Osteocyte (in vitro differentiated cells): ENCODE results near the gene AMBRA1. TPM values are rescaled to one million over a fixed set of nuclear protein-coding genes. Genes with fewer than 3 reads are reported as not detected.
"Not testable (repeated sequence)": the region's sequence is repeated elsewhere in the genome, so short reads cannot be mapped to it uniquely, and the experiment has no call there.

Experiments
- DNase-seq: peaks from one replicate; pipeline ENCODE4 v3.0.0; 2021; ENCODE audit warnings: mixed read lengths; ENCODE audit not compliant: unreplicated experiment; ENCODE audit errors: extremely low spot score
- H3K27ac Mint-ChIP-seq: one replicate; pipeline ENCODE4 v1.8.0; 2021; ENCODE audit warnings: mild to moderate bottlenecking, mixed read lengths; ENCODE audit not compliant: unreplicated experiment
- H3K27me3 Mint-ChIP-seq: one replicate; pipeline ENCODE4 v1.8.0; 2021; ENCODE audit warnings: mixed read lengths; ENCODE audit not compliant: unreplicated experiment
- H3K36me3 Mint-ChIP-seq: one replicate; pipeline ENCODE4 v1.8.0; 2021; ENCODE audit warnings: mixed read lengths; ENCODE audit not compliant: unreplicated experiment
- H3K4me1 Mint-ChIP-seq: one replicate; pipeline ENCODE4 v1.8.0; 2021; ENCODE audit warnings: mixed read lengths; ENCODE audit not compliant: unreplicated experiment
- H3K4me3 Mint-ChIP-seq: one replicate; pipeline ENCODE4 v1.8.0; 2021; ENCODE audit warnings: mild to moderate bottlenecking, moderate library complexity, mixed read lengths; ENCODE audit not compliant: unreplicated experiment
- H3K9me3 Mint-ChIP-seq: one replicate; pipeline ENCODE4 v1.8.0; 2021; ENCODE audit warnings: mixed read lengths; ENCODE audit not compliant: unreplicated experiment
- CTCF ChIP-seq: fragments of 200-600 bp; sonication (generic); IDR thresholded peaks from 2 replicates; pipeline ENCODE4 v1.5.0; 2021; ENCODE audit warnings: antibody characterized with exemption, mild to moderate bottlenecking, moderate library complexity
- total RNA-seq: library from RNA; stranded (reverse); gene quantifications from 2 replicates; pipeline ENCODE4 v1.2.1, GENCODE V29; 2021

AMBRA1 gene
- total RNA-seq, 1 donor from 2014 or later = 32.1 TPM

DNA sequence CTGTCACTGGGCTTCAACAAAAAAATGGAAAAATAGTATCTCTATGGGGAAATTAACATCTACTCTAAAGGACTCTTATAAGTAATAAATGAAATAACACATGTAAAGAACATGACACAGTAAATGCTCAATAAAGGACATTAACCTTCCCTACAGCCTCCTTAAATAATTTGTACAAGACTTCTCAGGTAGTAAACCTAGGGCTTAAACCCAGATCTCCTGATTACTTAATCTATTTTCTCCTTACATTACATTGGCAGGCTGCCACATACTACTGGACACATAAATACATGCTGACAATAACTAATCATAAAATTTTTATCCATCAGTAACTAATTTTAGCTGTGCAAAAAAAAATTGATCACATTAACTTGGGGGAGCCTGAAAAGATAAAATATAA is 4.9 kb downstream of the AMBRA1 start:
- Mint-ChIP-seq H3K27ac (no peak overlapping the region), H3K4me1 (peaks cover 39% of the 10 kb centered on the region), H3K36me3 (peaks cover 7% of the 10 kb centered on the region), H3K27me3 (no peaks in the 10 kb centered on the region), H3K9me3 (no peaks in the 10 kb centered on the region), H3K4me3 (no peak overlapping the region)
- TF ChIP-seq CTCF = no peak
- no peak for DNase-seq

DNA sequence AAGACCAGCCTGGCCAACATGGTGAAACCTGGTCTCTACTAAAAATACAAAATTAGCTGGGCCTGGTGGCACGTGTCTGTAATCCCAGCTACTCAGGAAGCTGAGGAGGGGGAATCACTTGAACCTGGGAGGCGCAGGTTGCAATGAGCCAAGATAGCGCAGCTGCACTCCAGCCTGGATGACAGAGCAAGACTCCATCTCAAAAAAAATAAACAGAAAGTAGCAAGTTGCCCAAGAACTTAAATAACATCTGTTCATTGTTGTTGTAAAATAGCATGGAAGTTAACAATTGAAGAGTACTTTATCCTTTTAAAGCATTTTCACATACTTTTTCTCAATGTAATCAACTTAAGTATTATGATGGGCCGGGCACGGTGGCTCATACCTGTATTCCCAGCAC is 5.7 kb downstream of the AMBRA1 start:
- no peaks in the 10 kb centered on the region for H3K9me3 Mint-ChIP-seq
- peaks cover 7% of the 10 kb centered on the region for H3K36me3 Mint-ChIP-seq
- peaks cover 37% of the 10 kb centered on the region for H3K4me1 Mint-ChIP-seq
- no peak overlapping the region for H3K4me3 Mint-ChIP-seq
- no peak overlapping the region for H3K27ac Mint-ChIP-seq
- no peak for DNase-seq
- no peaks in the 10 kb centered on the region for H3K27me3 Mint-ChIP-seq
- no peak for TF ChIP-seq CTCF

GRCh38 chr11:46583513-46583912 is 10.3 kb downstream of the AMBRA1 start:
- not testable (repeated sequence) for H3K9me3 Mint-ChIP-seq, H3K27me3 Mint-ChIP-seq, DNase-seq, H3K4me1 Mint-ChIP-seq, H3K27ac Mint-ChIP-seq, H3K36me3 Mint-ChIP-seq, H3K4me3 Mint-ChIP-seq

- Mint-ChIP-seq H3K4me1 (no peaks in the 10 kb centered on the region), H3K27ac (no peak overlapping the region), H3K4me3 (no peak overlapping the region), H3K9me3 (no peaks in the 10 kb centered on the region), H3K36me3 (peaks cover 6% of the 10 kb centered on the region), H3K27me3 (no peaks in the 10 kb centered on the region)
- DNase-seq = no peak
- TF ChIP-seq CTCF = no peak
Observed at GRCh38 chr11:46582588-46582987, 11.2 kb downstream of the AMBRA1 start.

DNA sequence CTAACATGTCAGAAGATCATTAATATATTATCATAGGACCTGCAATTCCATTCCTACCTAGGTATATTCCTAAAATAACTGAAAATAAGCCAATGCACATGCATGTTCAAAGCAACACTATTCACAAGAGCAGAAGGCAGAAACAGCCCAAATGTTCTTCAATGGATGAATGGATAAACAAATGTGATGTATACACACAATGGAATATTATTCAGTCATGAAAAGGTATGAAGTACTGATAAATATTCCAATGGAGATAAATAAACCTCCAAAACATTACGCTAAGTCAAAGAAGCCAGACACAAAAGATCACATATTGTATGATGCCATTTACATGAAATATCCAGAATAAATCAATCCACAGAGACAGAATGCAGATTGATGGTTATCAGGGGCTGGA is 16.8 kb downstream of the AMBRA1 start:
- H3K27ac Mint-ChIP-seq = no peak overlapping the region
- H3K4me3 Mint-ChIP-seq = no peak overlapping the region
- H3K4me1 Mint-ChIP-seq = no peaks in the 10 kb centered on the region
- no peak for TF ChIP-seq CTCF
- H3K36me3 Mint-ChIP-seq = peaks cover under 1% of the 10 kb centered on the region
- H3K9me3 Mint-ChIP-seq = peaks cover 4% of the 10 kb centered on the region
- no peak for DNase-seq
- H3K27me3 Mint-ChIP-seq = no peaks in the 10 kb centered on the region

DNA sequence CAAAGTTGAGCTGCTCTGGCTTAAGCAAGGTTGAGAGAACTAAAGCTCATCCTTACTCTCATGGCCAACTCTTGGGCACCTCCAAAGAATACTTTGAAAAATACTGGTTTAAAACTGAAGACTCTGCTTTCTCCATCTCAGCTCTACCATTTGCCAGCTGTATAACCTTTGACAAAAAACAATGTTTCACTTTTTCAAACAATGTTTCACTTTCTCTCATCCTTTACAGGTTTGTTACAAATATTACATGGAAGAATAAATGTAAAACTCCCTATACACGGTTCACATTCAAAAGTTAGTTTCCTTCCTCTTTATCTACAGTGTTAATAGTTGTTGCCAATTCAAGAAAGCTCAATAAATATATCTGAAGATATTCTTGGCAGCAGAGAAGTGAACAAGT is 19.2 kb downstream of the AMBRA1 start:
- Mint-ChIP-seq H3K4me1 (peaks cover 4% of the 10 kb centered on the region), H3K27ac (no peak overlapping the region), H3K9me3 (peaks cover 4% of the 10 kb centered on the region), H3K4me3 (no peak overlapping the region), H3K36me3 (no peaks in the 10 kb centered on the region), H3K27me3 (no peaks in the 10 kb centered on the region)
- DNase-seq = no peak
- no peak for TF ChIP-seq CTCF
